ENCODE results near the gene IGSF3.

The IGSF3 gene

DNA sequence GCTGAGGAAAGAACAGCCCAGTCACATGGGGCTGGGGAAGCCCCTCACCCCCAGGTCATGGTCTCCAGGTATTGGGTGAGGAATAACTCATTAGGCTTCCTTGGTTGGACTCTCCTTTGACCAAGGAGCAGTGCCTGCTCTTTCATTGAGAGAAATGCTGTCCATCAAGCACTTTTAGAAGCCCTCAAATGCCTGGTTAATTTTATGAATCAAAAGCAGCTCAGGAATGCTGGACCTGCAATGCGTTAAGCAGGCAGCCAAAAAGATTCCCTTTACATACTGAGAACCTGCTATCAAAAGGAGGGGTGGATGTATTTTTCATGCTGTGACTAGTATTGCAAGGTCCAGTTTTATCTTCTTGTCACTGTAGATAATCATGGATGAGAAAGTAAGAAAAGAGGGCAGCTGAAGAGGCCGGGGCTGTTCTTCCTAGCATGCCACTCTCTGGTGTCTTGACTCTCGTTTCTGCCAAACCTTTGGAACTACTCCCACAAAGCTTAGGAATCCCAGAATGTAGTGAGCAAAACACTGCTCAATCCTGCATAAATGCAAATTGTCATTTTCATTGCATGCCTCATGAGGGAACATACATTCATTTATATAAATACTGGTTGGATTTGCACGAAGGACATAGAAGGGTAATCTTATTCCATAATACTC lies 94.6 kb downstream of the IGSF3 start:
- TF ChIP-seq, protein P1, sequence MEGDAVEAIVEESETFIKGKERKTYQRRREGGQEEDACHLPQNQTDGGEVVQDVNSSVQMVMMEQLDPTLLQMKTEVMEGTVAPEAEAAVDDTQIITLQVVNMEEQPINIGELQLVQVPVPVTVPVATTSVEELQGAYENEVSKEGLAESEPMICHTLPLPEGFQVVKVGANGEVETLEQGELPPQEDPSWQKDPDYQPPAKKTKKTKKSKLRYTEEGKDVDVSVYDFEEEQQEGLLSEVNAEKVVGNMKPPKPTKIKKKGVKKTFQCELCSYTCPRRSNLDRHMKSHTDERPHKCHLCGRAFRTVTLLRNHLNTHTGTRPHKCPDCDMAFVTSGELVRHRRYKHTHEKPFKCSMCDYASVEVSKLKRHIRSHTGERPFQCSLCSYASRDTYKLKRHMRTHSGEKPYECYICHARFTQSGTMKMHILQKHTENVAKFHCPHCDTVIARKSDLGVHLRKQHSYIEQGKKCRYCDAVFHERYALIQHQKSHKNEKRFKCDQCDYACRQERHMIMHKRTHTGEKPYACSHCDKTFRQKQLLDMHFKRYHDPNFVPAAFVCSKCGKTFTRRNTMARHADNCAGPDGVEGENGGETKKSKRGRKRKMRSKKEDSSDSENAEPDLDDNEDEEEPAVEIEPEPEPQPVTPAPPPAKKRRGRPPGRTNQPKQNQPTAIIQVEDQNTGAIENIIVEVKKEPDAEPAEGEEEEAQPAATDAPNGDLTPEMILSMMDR (IDR thresholded peaks at IDR 0.05; ENCODE audit: insufficient read depth, low read depth, low read length, missing control alignments) = no peak
- H3K4me3 ChIP-seq (ENCODE audit: low read depth, low read length) = no peak overlapping the region
- no peak for DNase-seq (ENCODE audit: low read depth)

DNA sequence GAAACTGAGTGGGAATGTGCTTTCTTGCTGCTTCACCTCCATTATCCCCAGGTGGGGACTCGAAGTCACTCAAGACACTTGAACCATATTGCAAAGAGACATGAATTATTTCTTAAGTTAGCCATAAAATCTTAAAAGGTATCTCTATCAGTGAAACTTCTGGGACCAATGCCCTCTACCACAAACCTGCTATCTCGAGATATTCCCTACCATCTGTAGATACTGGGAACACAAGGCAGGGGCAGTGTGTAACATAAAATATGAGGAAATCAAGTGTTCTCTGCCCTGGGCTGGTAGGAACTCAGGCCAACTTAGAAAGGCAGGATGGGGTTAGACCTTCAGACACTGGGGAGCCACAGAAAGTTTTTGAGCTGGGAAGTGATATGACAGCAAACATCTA lies 95.4 kb downstream of the IGSF3 start:
- peak overlapping the region; percentile 93 for H3K4me3 ChIP-seq (ENCODE audit: low read depth, low read length)
- no peak for DNase-seq (ENCODE audit: low read depth)
- TF ChIP-seq, protein P1 (IDR thresholded peaks at IDR 0.05; ENCODE audit: insufficient read depth, low read depth, low read length, missing control alignments) = no peak

DNA sequence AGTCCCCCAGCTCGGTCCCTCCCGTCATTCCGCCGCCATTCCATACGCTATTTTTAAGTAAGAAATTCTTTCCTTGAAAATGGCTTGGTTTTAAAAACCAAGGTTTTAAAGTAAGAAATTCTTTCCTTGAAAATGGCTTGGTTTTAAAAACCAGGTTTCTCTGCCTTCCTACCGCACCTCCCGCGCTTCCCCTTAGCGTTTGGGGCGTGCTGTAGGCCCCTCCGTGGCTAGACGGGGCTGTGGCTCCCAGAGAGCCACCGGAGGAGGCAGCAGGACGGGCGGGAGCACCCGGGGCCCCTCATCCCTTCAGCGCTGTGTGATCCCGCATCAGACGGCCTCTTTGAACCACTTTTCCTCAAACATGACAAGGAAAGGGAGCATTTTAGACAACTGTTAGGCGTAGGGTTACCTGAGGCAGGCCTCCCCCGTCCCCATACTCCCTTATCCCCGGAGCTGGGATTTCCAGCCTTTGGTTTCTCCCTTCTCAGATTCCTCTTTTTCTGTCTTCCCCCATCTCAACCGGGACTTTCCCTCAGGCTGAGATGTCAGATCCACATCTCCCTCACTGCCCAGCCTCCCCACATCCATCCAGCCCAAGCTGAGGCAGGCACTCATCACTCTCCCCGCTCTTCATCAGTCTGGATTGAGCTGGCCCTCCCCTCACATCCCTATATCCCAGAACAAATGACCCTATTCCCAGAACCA lies 96.2 kb downstream of the IGSF3 start:
- TF ChIP-seq, protein P1 (IDR thresholded peaks at IDR 0.05; ENCODE audit: insufficient read depth, low read depth, low read length, missing control alignments) = no peak
- DNase-seq (ENCODE audit: low read depth) = no peak
- H3K4me3 ChIP-seq (ENCODE audit: low read depth, low read length) = peak overlapping the region; percentile 93

DNA sequence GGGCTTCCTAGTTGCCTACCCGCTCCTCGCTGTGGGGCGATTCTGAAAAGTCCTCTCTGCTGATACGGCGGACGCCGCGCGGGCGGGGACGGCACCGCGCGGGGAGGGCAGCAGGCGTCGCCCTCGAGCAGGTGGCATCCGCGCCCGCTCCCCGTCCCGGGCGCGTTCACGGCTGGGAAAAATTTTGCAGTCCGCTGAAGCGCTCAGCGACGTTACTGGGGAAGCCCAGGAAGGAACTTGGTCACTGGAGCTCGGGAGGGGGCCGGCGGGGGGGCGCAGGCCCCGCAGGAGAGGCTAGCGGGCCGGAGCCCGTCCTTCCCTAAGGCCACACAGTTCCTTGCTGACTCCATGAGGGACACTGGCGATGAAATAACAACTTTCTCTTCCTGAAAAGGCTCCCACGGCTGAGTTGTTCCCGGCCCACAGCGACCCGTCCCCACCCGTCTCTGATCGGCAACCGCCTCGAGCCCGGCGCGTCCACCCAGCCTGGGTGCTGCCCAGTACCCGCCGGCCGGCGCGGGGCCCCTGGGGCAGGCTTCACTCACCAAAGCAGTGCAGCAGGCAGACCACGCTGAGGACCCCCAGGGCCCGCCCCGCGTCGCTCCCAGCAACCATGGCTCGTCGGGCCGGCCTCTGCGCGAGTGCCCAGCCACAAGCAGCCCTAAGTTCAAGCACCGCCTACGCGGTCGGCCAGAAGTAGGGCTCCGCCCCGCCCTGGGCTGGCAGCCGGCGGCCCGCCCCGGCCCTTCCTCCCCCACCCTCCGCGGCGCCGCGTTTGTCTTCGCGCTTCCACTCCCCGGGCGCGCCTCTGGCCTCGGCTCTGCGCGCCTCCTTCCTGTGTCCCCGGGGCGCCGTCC lies 96.9 kb downstream of the IGSF3 start, which contains the start of gene CD58:
CD58 (minus strand) TSS at position 669 of the 857 bp plus-strand sequence; CDS start at position 615, 54 bp downstream.
- TF ChIP-seq, protein P1 (IDR thresholded peaks at IDR 0.05; ENCODE audit: insufficient read depth, low read depth, low read length, missing control alignments) = peak; percentile 75
- peak; percentile 96 for DNase-seq (ENCODE audit: low read depth)
- peak within 1 kb of the TSS; percentile 93 for H3K4me3 ChIP-seq (ENCODE audit: low read depth, low read length)

DNA sequence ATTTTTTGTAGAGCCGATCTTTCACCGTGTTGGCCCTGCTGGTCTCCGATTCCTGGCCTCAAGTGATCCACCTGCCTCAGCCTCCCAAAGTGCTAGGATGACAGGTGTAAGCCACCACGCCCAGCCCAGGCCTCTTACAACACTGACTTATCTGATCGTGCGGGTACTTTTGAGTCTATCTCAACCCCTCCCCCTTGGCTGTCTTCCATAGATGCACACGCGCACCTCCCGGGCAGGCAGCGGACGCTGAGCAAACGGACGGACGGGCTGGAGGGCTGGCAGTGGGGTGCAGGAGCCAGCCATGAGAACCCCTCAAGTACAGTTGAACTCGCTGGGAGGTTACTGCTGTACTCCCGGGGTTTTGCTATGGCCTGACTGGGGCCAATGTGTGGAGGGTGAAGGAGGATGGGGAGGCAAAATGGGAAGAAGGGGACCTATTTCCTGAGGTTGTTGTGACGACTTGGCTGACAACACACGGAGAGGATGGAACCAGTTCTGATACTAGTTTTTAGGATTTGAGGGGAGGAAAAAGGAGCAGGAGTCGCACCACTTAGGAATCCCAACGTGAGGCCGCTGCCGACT lies 97.7 kb downstream of the IGSF3 start:
- TF ChIP-seq, protein P1 (IDR thresholded peaks at IDR 0.05; ENCODE audit: insufficient read depth, low read depth, low read length, missing control alignments) = no peak
- DNase-seq (ENCODE audit: low read depth) = peak; percentile 83
- H3K4me3 ChIP-seq (ENCODE audit: low read depth, low read length) = peak overlapping the region; percentile 93

DNA sequence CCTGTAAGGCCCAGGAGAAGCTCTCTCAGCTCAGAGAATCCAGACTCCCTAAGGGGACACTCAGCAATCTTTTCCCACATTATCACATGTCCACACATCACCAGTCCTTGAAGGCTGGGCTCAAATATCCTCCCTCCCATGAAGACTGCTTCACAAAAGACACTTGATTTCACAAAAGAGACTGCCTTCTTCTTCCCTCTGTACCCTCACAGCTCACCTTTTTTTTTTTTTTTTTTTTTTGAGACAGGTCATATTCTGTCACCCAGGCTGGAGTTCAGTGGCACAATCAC lies 98.2 kb downstream of the IGSF3 start:
- TF ChIP-seq, protein P1 (IDR thresholded peaks at IDR 0.05; ENCODE audit: insufficient read depth, low read depth, low read length, missing control alignments) = no peak
- peak overlapping the region; percentile 93 for H3K4me3 ChIP-seq (ENCODE audit: low read depth, low read length)
- DNase-seq (ENCODE audit: low read depth) = no peak

All from GM12865 (cell line).